Right atrium auricular region (tissue), 2 donors: ENCODE data around the gene OTUD3. TPM values are rescaled to one million over a fixed set of nuclear protein-coding genes. Genes with fewer than 3 reads are reported as not detected.

Experiments
- DNase-seq: peaks from one replicate; pipeline ENCODE4 v3.0.0-alpha.2; 2019; ENCODE audit warnings: low spot score
- H3K27ac ChIP-seq, 2 donors: fragments of 200-600 bp; sonication (generic); 1 replicate in 1 of 2; 2 replicates in 1 of 2; pipeline ENCODE4 v1.5.1; 2016 to 2019
- H3K27me3 ChIP-seq, 2 donors: fragments of 200-600 bp; sonication (generic); one replicate each; pipeline versions ENCODE4 v1.5.1 to v1.6.0; 2017 to 2019
- H3K36me3 ChIP-seq: fragments of 200-600 bp; sonication (generic); one replicate; pipeline ENCODE4 v1.5.1; 2016
- H3K4me1 ChIP-seq, 2 donors: fragments of 200-600 bp; sonication (generic); one replicate each; pipeline versions ENCODE4 v1.5.1 to v1.6.0; 2017 to 2019
- H3K4me3 ChIP-seq, 2 donors: fragments of 200-600 bp; sonication (generic); 1 replicate in 1 of 2; 2 replicates in 1 of 2; pipeline ENCODE4 v1.5.1; 2017 to 2019; ENCODE audit warnings: mild to moderate bottlenecking in 1 of 2, moderate library complexity in 1 of 2
- H3K9me3 ChIP-seq, 2 donors: fragments of 200-600 bp; sonication (generic); one replicate each; pipeline ENCODE4 v1.5.1; 2019
- CTCF ChIP-seq, 2 donors: fragments of 200-600 bp; sonication (generic); IDR thresholded peaks; one replicate each; pipeline ENCODE4 v1.5.1; 2019; ENCODE audit warnings: antibody characterized with exemption in 2 of 2
- total RNA-seq, 2 donors: library from RNA; depleted of rRNA; stranded (reverse); fragments of >200 nt; gene quantifications; one replicate each; pipeline ENCODE4 v1.1.0, GENCODE V29; 2016

OTUD3 gene
- total RNA-seq, 2 donors from 2014 or later = 2.4 to 31.6 TPM

- no peak overlapping the region for H3K4me3 ChIP-seq
- H3K36me3 ChIP-seq = no peaks in the 10 kb centered on the region
- H3K4me1 ChIP-seq = no peaks in the 10 kb centered on the region
- DNase-seq = no peak
- H3K27me3 ChIP-seq = no peaks in the 10 kb centered on the region
- H3K27ac ChIP-seq = no peak overlapping the region
- peaks cover 0 to 14% of the 10 kb centered on the region in 2 donors for H3K9me3 ChIP-seq
- TF ChIP-seq CTCF (IDR thresholded peaks at IDR 0.05) = no peak
These were observed 23.3 kb upstream of the OTUD3 start for GRCh38 chr1:19858893-19859292.

- Histone ChIP-seq H3K4me1 (no peaks in the 10 kb centered on the region), H3K36me3 (no peaks in the 10 kb centered on the region), H3K9me3 (peaks cover 0 to 14% of the 10 kb centered on the region in 2 donors)
These were observed 22.3 kb upstream of the OTUD3 start for GRCh38 chr1:19859876-19860275.

GRCh38 chr1:19860418-19860817, 21.8 kb upstream of the OTUD3 start:
- Histone ChIP-seq H3K4me1 (no peaks in the 10 kb centered on the region), H3K9me3 (peaks cover 0 to 17% of the 10 kb centered on the region in 2 donors), H3K27ac (no peak overlapping the region), H3K36me3 (no peaks in the 10 kb centered on the region), H3K27me3 (no peaks in the 10 kb centered on the region), H3K4me3 (no peak overlapping the region)
- no peak for DNase-seq
- no peak for TF ChIP-seq CTCF (IDR thresholded peaks at IDR 0.05)

More at GRCh38 chr1:19859876-19860275, 22.3 kb upstream of the OTUD3 start:
- no peak for TF ChIP-seq CTCF (IDR thresholded peaks at IDR 0.05)
- DNase-seq = no peak
- Histone ChIP-seq H3K4me3 (no peak overlapping the region), H3K27ac (no peak overlapping the region), H3K27me3 (no peaks in the 10 kb centered on the region)

- TF ChIP-seq CTCF (IDR thresholded peaks at IDR 0.05) = no peak
- H3K27ac ChIP-seq = no peak overlapping the region
- peaks cover 0 to 22% of the 10 kb centered on the region in 2 donors for H3K9me3 ChIP-seq
- H3K4me3 ChIP-seq = no peak overlapping the region
- DNase-seq = no peak
- no peaks in the 10 kb centered on the region for H3K36me3 ChIP-seq
- no peaks in the 10 kb centered on the region for H3K4me1 ChIP-seq
- H3K27me3 ChIP-seq = no peaks in the 10 kb centered on the region
These were observed 21.2 kb upstream of the OTUD3 start for GRCh38 chr1:19861034-19861433.

- TF ChIP-seq CTCF (IDR thresholded peaks at IDR 0.05) = no peak
- no peak for DNase-seq
- no peaks in the 10 kb centered on the region for H3K4me1 ChIP-seq
- no peaks in the 10 kb centered on the region for H3K27me3 ChIP-seq
- H3K27ac ChIP-seq = no peak overlapping the region
- H3K9me3 ChIP-seq = peaks cover 0 to 22% of the 10 kb centered on the region in 2 donors
- H3K4me3 ChIP-seq = no peak overlapping the region
- H3K36me3 ChIP-seq = no peaks in the 10 kb centered on the region
These were observed 20.2 kb upstream of the OTUD3 start for GRCh38 chr1:19861842-19862530.

GRCh38 chr1:19862944-19863343, 19.3 kb upstream of the OTUD3 start:
- Histone ChIP-seq H3K4me3 (no peak overlapping the region), H3K36me3 (no peaks in the 10 kb centered on the region), H3K4me1 (no peaks in the 10 kb centered on the region), H3K9me3 (peaks cover 0 to 22% of the 10 kb centered on the region in 2 donors), H3K27ac (no peak overlapping the region), H3K27me3 (no peaks in the 10 kb centered on the region)
- no peak for TF ChIP-seq CTCF (IDR thresholded peaks at IDR 0.05)
- DNase-seq = no peak
